G401 (cell line): Measurements from ENCODE around the gene DERA. TPM values are rescaled to one million over a fixed set of nuclear protein-coding genes. Genes with fewer than 3 reads are reported as not detected.
"Not testable (repeated sequence)": the region's sequence is repeated elsewhere in the genome, so short reads cannot be mapped to it uniquely, and the experiment has no call there.

Experiments used
- DNase-seq: peaks from one replicate; pipeline ENCODE4 v3.0.0-alpha.2; 2015; ENCODE audit warnings: low spot score
- in situ Hi-C: cut with HindIII; loops from 2 replicates; pipeline ENCODE4 v1.10.0; 2016; ENCODE audit warnings: low sequenced_read_pairs, mixed read lengths
- total RNA-seq: library from RNA; depleted of rRNA; stranded (reverse); fragments of >200 nt; shearing (Covaris generic); gene quantifications from 2 replicates; pipeline ENCODE4 v1.2.3, GENCODE V29; 2014; rRNA removed

The DERA gene
- 55.9 and 58.5 TPM in 2 replicates for total RNA-seq

DNA sequence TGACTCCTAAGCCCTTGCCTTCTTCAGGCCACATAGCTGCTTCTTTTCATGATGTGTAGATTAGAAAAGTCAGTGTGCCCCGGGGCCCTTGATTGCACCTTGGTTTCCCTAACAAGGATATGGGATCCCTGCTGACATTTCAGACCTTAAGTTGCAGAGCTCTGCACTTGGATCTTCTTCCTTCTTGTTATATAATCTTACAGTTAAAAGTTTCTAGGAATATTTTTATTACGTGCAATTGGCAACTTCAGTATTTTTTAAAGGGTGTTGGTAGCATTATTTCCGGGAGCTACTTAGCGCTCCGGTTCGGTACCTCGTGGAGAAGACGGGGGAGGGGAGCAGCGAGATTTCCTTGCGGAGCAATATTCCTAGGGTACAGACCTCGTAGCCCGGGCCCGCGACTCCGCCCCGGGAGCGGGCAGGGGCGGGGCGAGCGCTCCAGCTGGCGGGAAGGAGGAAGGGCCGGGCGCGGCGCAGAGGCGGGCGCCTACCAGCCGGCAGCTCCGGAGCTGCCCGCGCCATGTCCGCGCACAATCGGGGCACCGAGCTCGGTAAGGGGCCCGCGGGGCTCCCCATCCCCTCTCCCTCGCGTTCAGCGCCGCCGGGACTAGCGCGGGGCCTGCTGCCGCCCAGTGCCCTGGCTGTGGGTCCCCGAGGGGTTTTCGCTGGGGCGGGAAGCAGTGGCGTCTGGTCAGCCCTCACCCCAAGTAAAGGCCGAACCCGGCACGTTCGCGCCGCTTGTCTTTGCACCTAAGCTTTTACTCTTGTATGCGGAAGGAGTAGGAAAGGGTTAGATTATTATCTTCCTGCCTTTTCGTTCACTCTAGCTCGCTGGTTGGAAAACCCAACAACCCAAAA lies at the start of gene DERA:
TSS of gene DERA (plus strand) at position 469 of the 858 bp plus-strand sequence. CDS start at position 521, 52 bp downstream.
- in situ Hi-C loops, result no loop called here

GRCh38 chr12:15861404-15861803 lies 49.7 kb upstream of the DERA start:
- DNase-seq, result no peak
- in situ Hi-C loops, result no loop called here

More for the DNA sequence above, at the start of gene DERA:
- DNase-seq, result peak; percentile 79

DNA sequence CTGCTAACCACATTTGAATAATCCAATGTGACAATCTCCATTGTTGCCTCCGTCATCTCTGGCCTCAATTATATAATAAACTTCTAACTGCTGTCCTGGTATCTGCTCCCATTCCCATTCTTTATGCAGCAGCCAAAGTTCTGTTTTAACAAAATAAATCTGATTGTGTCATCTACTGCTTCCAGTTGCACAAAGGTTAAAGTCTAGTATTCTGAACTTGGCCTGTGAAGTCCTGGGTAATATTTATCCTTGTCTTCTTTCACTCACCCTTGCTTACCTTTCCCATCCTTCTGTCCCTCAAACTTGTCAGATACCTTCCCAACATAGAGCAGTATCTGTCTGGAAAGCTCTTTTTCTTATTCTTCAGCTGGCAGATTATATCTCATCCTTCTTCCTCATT lies 48.3 kb upstream of the DERA start:
- in situ Hi-C loops, result no loop called here
- DNase-seq, result no peak

- in situ Hi-C loops, result no loop called here
Observed at GRCh38 chr12:15863372-15863771, 47.8 kb upstream of the DERA start.

DNA sequence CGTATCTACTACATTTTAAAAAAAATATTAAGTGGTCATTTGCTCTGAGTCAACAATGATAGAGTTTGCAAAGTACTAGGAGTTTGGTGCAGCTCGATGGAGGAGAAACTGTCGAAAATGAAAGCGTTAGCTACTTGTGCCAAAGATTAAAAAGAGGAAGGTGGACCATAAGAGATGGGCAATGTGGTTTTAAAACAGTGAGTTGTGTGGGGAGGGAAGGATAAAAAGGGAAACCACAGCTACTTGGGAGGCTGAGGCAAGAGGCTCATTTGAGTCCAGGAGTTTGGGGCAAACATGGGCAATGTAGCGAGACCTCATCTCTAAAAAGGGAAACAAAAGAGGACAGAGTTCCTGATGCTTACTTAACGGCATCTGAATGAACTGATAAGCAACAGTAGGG lies 47.1 kb upstream of the DERA start:
- in situ Hi-C loops, result no loop called here
- DNase-seq, result no peak

More at GRCh38 chr12:15863372-15863771, 47.8 kb upstream of the DERA start:
- no peak for DNase-seq

- in situ Hi-C loops, result no loop called here
Observed at GRCh38 chr12:15868186-15868585, 42.9 kb upstream of the DERA start.

DNA sequence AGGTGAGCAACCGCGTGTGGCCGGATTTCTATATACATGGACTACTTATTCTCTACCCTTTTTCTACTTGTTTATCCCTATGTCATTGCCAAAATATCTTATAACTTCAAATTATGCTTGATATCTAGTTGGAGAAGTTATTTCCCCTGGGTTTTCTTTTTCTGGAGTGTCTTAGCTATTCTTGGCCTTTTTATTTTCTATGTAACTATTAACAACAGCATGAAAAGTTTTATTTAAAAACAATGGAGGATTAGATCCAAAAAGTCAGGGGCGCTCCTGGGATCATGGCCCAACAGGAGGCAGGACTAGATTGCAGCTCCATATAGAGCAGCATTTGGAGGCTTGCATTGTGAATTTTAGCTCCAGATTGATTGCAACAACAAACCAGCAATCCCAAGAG lies 37.6 kb upstream of the DERA start:
- in situ Hi-C loops, result no loop called here
- no peak for DNase-seq

More at GRCh38 chr12:15868186-15868585, 42.9 kb upstream of the DERA start:
- no peak for DNase-seq

DNA sequence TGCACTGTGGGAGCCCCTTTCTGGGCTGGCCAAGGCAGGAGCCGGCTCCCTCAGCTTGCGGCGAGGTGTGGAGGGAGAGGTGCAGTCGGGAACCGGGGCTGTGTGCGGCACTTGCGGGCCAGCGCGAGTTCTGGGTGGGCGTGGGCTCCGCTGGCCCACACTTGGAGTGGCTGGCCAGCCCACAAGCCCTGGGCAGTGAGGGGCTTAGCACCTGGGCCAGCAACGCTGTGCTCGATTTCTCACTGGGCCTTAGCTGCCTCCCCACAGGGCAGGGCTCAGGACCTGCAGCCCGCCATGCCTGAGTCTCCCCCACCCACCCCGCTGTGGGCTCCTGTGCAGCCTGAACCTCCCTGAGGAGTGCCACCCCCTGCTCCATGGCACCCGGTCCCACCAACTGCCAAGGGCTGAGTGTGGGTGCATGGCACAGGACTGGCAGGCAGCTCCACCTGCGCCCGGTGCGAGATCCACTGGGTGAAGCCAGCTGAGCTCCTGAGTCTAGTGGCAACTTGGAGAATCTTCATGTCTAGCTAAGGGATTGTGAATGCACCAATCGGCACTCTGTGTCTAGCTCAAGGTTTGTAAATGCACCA lies 36.5 kb upstream of the DERA start:
- in situ Hi-C loops, DNase-seq: not testable (repeated sequence)

DNA sequence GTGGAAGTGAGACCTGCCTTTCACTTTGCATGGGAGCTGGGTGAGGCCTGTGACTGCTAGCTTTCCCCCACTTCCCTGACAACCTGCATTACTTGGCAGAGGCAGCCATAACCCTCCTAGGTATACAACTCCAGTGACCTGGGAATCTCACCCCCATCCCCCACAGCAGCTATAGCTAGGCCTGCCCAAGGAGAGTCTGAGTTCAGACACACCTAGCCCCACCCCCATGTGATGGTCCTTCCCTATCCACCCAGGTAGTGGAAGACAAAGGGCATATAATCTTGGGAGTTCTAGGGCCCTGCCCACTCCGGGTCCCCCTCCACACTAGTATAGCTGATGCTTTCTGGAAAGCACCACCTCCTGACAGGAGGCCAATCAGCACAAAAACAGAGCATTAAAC lies 35.3 kb upstream of the DERA start:
- DNase-seq, result no peak
- in situ Hi-C loops, result no loop called here

DNA sequence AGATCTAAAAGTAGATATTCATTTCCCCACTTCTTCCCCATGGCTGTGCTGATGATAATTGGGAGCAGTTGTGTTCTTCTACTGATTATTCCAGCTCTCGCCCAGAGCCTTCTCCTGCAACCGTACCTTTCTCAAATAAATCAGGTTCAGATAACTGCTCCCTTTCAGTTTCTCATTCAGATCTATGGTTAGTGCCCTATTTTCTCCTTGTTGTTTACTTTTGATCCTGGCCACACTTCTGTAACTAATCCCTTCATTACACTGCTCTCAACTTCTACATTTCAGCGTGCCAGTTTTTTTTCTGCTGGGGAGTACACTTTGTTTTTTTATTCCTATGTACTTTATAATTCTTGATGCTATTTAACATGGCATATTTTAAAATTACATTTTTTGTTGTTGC lies 31.7 kb upstream of the DERA start:
- in situ Hi-C loops, result no loop called here
- DNase-seq, result no peak

DNA sequence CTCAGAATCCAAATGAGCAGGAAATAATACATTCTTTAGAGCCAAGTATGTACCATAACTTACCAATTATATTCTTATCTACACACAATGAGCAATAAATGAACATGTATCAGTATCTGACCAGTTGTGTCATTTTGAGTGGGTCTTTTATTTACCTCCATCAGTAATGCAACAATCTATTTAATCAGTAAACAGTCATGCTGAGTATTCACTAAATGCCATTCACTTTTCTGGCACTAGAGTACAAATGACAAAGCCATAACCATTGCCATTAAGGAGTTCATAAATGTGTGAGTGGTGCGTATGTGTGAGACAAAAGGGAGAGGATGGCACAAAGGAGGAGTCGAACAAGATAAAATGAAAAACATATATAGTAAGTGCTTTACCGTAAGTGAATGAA lies 30.4 kb upstream of the DERA start:
- DNase-seq, result no peak
- in situ Hi-C loops, result no loop called here

GRCh38 chr12:15882118-15882971 lies 28.8 kb upstream of the DERA start, which contains the start of gene STRAP:
Gene STRAP (plus strand): TSS chr12:15882387. CDS start chr12:15882708, 321 bp downstream.
- in situ Hi-C loops, result no loop called here
- DNase-seq, result peak; percentile 98

DNA sequence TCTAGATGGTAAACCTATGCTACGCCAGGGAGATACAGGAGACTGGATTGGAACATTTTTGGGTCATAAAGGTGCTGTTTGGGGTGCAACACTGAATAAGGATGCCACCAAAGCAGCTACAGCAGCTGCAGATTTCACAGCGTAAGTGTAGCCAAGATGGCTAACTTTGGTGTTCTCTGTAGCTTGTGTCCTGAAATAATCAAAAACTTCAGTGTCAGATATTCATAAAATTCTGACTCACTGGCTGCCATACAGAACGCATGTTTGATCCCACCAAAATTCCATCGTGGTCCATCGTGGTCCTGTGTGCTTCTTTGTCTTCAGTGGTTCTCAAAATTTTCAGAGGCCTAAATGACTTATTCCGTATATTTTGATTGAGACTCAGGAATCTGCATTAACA lies 27.6 kb upstream of the DERA start:
- in situ Hi-C loops, result no loop called here
- DNase-seq, result no peak

DNA sequence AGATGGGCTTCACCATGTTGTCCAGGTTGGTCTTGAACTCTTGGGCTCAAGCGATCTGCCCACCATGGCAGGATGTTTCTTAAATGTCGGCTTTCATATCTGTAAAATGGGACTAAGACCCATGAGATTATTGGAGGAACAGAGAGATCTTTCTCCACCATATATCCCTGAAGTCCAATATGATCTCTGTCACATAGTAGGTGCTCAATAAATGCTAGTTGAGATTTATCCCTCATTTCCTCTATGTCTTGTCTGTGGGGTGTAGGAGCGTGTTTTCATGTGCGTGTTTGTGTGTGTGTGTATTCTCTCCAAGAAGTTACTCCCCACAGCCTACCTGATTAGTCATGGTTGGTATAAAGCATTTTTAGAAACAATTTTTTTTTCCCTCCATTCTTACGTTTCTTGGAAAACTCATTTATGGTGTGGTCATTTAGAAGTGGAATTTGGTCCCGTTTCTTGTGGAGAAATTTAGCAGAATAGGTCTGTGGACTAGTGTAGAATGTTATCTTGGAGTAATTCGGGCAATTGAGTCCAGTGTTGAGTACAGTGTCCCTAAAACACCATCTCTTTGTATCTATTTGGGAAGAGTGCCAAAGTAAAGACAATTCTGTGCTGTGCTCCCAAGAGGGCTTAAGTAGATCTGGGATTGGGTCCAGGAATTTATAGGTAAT lies 24.6 kb upstream of the DERA start:
- in situ Hi-C loops, result no loop called here

DNA sequence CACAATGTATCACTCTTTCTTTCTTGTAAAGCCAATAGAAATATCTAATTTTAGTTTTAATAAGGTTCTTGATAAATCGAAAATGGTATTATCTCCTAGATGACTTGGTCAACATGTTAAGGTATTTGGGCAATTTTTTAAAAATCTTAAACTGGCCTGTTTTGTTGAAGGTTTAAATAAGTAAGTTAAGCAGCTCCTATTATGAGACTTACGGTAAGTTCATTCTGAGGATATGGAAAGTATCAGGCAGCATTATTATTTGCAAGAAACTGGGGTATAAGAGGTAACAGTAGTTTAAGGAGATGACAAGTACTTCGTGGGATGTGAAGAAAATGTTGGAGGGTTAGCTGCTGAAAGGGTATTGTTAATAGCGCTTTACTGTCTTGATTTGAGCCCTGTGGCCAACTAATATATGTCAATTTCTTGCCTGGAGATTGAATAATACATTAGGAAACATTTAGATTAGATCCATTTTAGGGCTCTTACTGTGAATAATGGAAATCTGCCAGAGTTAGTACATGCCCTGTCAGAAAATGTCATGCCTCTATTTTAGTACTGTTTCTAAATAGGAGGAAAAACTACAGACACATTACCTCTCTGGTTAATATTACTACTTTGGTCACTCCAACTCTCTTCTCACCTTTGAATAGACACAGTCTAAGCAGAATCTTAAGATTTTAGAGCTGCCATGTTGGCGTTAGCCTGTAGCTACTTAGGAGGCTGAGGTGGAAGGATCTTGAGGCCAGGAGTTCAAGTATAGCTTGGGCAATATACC lies 23.9 kb upstream of the DERA start:
- DNase-seq, result no peak
- in situ Hi-C loops, result no loop called here

More for the DNA sequence above, 24.6 kb upstream of the DERA start:
- no peak for DNase-seq

DNA sequence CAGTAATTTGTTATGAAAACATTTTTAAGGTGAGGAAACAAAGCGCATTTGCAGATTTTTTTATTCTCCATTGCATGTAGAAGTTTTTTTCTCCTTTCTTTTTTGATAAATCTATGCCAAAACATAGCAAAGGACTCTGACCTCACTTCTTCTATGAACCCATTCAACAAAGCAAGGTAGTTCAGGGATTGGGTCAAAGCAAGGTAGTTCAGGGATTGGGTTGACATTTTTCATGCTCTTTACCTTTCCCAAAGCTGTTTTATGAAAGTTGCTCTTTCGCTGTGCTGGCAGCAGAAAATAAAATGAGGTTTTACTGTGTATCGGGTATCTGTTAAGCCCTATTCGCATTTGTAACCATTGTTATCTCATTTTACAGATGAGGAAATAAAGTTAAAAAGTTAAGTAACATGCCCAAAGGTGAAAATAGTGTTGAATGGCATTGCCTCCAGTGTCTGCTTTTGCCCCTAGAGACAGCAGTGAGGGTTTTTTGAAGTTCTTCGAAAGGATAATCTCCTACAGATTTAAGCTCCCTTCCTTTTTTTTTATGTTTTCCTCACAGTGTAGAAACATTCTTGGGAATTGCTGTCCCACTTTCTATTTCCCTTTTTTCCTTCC lies 18.4 kb upstream of the DERA start:
- in situ Hi-C loops, result no loop called here
- DNase-seq, result no peak

DNA sequence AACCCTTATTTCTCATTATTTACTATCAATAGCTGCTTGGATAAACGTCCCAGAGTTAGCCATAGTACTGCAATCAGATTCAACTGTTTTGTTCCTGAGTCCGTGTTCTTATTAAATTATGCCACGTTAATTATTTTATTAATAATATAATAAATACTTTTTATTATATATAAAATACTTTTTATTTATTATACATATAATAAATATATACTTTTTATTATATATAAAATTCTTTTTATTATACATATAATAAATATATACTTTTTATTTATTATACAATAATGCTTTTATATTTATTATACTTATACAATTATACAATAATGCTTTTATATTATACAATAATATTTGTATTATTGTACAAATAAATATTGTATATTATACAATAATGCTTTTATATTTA lies 17.9 kb upstream of the DERA start:
- in situ Hi-C loops, result no loop called here
- no peak for DNase-seq

- in situ Hi-C loops, result no loop called here
- DNase-seq, result no peak
Observed at GRCh38 chr12:15896867-15897266, 14.3 kb upstream of the DERA start.
